Bronchial epithelial cell (primary cell): Measurements from ENCODE around the gene SOHLH1. TPM values are rescaled to one million over a fixed set of nuclear protein-coding genes. Genes with fewer than 3 reads are reported as not detected.
A peak's percentile ranks its signal among the peaks of the same experiment; 100 is the strongest.

Experiments
- DNase-seq: peaks from one replicate; pipeline ENCODE4 v3.0.0-alpha.2; 2010; ENCODE audit warnings: low read depth
- FAIRE-seq: peaks from 2 replicates; lab custom pipeline; 2011; peaks lifted over from hg19 to GRCh38; lab: Jason Lieb, UNC
- H3K27me3 ChIP-seq: 2 replicates; pipeline ENCODE4 v1.5.1; 2011; ENCODE audit warnings: low read length; ENCODE audit not compliant: control insufficient read depth, insufficient read depth
- H3K36me3 ChIP-seq: 2 replicates; pipeline ENCODE4 v1.5.1; 2011; ENCODE audit warnings: low read length; ENCODE audit not compliant: control insufficient read depth, insufficient read depth
- H3K4me3 ChIP-seq: 2 replicates; pipeline ENCODE4 v1.5.1; 2011; ENCODE audit warnings: mild to moderate bottlenecking, low read depth, low read length, control low read depth
- CTCF ChIP-seq: IDR thresholded peaks from 2 replicates; pipeline ENCODE4 v1.5.1; 2011; ENCODE audit warnings: mild to moderate bottlenecking, moderate library complexity, low read length, control low read depth, inconsistent platforms; ENCODE audit not compliant: insufficient read depth, severe bottlenecking
- total RNA-seq: library from RNA; depleted of rRNA; stranded (reverse); fragments of >200 nt; gene quantifications from 2 replicates; pipeline ENCODE4 v1.2.1, GENCODE V29; 2014

Gene SOHLH1
- total RNA-seq, 1 donor from 2014 or later: not detected

GRCh38 chr9:135708164-135708563 lies 8.9 kb upstream of the SOHLH1 start:
- peak; percentile 98 for FAIRE-seq
- Histone ChIP-seq H3K4me3 (no peak overlapping the region), H3K36me3 (no peaks in the 10 kb centered on the region), H3K27me3 (no peaks in the 10 kb centered on the region)
- no peak for DNase-seq
- TF ChIP-seq CTCF: no peak

GRCh38 chr9:135707252-135708138 lies 8.2 kb upstream of the SOHLH1 start:
- Histone ChIP-seq H3K36me3 (no peaks in the 10 kb centered on the region), H3K27me3 (peaks cover 1% of the 10 kb centered on the region)
- FAIRE-seq: no peak

GRCh38 chr9:135706288-135706687 lies 7.0 kb upstream of the SOHLH1 start:
- no peak overlapping the region for H3K4me3 ChIP-seq
- peaks cover 1% of the 10 kb centered on the region for H3K27me3 ChIP-seq
- no peak for DNase-seq
- FAIRE-seq: no peak
- TF ChIP-seq CTCF: no peak
- no peaks in the 10 kb centered on the region for H3K36me3 ChIP-seq

More at GRCh38 chr9:135707252-135708138, 8.2 kb upstream of the SOHLH1 start:
- no peak for DNase-seq
- no peak for TF ChIP-seq CTCF
- no peak overlapping the region for H3K4me3 ChIP-seq

GRCh38 chr9:135705376-135705775 lies 6.1 kb upstream of the SOHLH1 start:
- H3K4me3 ChIP-seq: no peak overlapping the region
- no peak for FAIRE-seq
- peaks cover 1% of the 10 kb centered on the region for H3K27me3 ChIP-seq
- DNase-seq: no peak
- TF ChIP-seq CTCF: no peak
- H3K36me3 ChIP-seq: no peaks in the 10 kb centered on the region

- DNase-seq (no peak), FAIRE-seq (no peak)
- no peaks in the 10 kb centered on the region for H3K36me3 ChIP-seq
- H3K4me3 ChIP-seq: no peak overlapping the region
- peaks cover 1% of the 10 kb centered on the region for H3K27me3 ChIP-seq
- TF ChIP-seq CTCF: no peak
Measured at GRCh38 chr9:135704483-135704882, 5.2 kb upstream of the SOHLH1 start.
